GM19468 (cell line): Measurements from ENCODE around the gene BRD1.
"Not testable (repeated sequence)": the region's sequence is repeated elsewhere in the genome, so short reads cannot be mapped to it uniquely, and the experiment has no call there.

Experiments used
- ATAC-seq: cut with Tn5 transposase; IDR thresholded peaks from one replicate; pipeline ENCODE4 v1.9.1; 2021; ENCODE audit warnings: mild to moderate bottlenecking, moderate library complexity, moderate number of reproducible peaks; ENCODE audit not compliant: unreplicated experiment; ENCODE audit errors: extremely low read depth

The BRD1 gene

DNA sequence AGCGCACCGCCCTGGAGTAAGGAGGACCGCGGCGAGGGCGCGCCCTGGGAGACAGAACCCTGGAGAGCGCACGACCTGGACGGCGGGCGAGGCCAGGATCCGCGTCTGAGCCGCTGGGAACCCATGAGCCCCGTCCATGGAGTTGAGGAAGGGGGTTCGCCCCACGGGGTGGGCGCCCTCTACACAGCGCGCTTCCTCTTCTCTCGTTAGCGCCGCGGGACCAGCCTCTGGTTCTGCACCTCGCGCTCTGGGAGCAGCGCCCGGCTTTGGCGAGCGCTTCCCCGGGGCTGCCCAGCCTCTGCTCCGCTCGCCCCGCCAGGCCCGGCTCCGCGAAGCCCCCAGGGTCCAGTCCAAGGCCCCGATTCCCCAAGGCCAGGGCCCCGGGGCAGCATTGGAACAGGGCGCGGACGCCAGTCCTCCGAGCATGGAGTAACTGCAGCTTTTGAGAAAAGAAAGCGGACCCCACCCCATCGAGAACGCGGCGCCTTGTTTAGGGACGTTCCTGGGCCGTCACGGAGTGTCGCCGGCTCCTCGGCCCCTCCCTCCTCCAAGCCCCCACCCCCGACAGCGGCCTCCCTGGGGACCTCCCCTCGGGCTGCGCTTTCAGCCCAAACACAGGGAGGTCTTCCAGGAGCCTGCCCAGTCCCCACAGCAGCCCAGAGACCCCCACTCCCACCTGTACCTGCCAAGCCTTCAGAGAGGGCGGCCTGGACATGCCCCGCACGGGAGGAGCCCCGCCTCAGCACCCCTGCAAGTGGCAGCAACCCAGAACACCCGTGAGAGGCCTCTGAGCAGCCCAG lies 56.2 kb downstream of the BRD1 start:
- ATAC-seq, result no peak

DNA sequence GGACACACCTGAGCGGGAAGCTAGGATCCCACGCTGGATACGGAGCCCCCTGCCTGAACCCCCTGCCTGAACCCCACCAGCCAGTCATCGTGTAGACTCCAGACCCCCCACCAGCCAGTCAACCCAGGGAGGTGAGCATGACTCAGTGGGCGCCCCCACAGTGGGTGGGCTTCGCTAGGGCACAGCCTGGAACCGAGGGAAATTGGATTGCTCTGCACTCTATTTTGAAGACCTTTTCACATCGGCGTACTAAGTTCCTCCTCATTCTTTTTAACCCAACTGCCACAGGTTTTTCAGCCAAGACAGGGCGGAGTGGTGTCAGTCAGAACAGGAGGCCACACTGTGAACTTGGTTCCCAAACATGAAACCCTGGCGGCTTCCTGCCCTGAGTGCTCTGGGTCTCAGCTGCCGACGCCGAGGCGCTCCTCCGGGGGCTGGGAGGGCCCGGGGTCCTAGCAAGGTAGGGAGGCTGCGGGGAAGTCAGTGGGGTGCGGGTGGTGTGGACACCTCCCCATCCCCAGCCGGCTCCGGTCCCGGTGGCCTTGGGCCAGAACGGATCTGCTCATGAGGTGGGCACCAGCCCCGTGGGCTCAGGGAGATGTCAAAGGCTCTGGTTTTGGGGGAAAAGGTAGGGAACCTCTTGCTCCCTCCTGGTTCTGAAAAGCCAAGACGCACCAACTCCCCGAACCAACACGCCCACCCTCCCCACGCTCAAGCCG lies 57.0 kb downstream of the BRD1 start:
- ATAC-seq, result no peak

DNA sequence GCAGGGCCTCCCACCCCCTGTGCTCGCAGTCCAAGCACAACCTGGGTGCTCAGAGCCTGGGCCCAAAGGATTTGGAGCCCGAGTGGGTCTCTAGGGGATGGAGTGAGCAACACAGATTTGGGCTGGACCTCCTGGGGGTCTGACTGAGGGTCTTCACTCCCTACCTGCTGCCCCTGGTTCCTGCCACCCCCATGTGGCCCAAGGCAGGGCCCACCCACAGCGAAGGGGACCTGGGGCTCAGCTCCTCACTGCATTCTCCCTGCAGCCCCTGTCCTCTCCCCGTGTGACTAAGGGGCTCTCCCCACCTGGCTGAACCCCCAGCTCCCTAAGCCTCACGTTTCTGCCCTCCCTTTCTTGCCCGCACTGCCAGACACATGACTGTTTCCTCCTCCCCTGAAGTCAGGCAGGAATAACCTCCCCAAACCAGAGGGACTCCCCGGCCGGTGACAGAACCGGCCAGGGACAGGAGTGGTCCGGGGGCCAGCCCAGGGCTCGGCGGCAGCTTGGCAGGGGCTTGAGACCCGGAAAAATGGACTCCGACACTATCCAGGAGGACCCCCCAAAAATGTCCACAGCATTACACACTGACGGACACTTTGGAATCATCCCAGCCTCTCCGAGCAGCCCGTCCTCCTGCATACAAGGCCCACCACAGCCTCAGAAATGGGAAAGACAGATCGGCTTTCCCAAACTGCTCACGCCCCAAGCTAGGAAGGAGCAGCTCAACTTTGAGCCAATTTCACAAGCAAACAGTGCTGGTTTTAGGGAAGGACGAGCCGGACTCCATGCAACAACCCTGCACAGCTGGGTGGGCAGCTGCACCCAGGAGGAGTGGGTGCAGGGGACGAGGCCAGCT lies 57.8 kb downstream of the BRD1 start:
- ATAC-seq, result no peak

DNA sequence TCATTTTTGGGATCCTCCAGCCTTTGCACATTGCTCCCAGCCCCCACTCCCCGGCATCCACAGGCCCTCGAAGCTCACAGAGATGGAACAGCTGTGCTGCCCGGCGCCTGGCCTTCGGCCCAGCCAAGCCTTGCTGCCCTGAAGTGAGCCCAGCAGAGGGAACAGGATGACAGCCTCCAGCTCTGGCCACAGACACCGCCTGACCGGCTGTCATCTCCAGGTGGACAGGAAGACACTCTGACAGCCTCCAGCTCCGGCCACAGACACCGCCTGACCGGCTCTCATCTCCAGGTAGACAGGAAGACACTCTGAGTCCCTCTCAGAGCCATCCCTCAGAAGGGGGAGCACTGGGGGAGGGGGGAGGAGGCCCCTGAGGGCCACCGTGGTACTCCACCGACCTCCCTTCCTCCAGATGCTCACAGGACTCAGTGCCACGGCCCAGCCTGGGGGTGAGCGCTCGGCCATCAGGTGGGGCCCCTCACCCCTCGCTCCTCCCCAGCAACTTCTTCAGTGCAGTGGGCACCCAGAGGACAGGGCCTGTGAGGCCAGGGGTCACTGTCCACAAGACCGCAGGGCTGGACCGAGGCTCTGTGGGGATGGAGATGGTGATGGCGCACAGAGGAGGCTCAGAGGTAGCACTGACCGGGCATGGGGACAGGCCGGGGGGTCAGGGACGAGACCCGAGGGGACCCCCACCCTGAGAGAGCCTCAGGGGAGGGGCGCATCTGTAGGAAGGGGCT lies 58.6 kb downstream of the BRD1 start:
- ATAC-seq, result no peak

DNA sequence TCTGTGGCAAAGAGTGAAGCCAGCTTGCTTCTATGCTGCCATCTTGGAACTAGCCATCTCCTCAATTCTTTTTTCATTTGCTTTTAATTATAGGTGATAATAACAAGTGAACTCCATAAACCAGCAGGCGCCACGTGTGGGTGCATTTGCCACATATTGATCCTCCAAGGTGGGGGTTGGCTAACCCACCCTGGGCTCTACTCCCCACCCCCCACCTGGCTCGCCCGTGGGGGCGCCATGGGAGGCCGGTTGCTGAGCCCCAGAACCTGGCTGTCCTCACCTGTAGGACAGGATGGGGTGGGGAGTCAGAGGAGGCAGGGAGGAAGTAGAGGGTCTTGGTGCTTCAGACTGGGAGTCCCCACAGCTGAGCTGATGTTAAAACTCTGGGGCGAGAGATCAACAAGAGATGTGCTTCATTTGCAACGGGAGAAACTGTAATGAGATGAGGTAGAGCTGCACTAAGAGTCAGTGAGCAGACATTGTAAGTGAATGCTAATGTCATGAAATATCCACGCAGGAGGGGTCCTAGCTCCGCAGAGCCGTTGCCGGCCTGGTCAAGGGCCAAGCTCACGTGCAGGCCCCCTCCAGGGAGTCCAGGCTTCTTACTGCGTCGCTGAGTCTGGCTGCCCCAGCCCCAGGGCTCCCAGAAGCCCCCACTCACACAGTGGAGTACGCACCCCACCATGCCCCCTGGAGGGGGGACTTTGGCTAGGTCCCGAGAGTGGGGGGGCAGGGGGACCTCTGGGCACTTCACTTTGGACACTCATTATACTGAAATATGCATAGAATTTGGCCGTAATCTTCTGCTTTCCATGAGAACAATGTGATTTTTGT lies 59.4 kb downstream of the BRD1 start:
- ATAC-seq, result no peak

DNA sequence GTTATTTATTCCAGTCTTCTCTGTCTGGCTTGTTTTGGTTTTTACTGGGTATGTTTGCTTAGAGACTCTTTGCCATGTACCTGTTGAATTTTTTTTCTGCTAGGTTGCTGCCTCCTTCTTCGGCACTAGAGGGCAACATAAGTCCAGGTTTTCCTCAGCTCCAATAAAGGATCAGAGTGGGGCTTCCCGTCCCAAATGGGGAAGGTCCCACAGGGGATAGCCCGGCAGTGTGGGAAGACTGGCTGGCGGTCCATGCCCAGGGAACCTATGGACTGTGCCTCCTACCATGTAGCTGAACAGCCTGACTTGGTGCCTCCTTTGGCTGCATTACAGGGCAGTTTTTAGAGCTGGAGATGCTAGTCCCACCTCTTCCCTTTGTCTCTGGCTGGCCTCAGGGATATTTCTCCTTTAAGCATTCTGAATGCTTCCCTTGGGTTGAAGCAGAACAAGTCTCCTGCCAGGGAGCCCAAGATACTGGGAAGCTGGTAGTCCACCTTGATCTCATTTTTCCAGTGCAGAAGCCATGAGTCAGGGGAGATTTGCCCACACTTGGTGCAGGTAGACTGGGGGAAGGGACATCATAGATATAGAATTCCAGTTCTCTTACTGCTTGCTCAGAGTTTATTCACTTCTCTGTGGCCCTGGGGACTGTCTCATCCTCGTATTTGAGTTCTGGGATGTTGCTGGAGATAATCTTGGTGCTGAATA lies 60.2 kb downstream of the BRD1 start:
- no peak for ATAC-seq

DNA sequence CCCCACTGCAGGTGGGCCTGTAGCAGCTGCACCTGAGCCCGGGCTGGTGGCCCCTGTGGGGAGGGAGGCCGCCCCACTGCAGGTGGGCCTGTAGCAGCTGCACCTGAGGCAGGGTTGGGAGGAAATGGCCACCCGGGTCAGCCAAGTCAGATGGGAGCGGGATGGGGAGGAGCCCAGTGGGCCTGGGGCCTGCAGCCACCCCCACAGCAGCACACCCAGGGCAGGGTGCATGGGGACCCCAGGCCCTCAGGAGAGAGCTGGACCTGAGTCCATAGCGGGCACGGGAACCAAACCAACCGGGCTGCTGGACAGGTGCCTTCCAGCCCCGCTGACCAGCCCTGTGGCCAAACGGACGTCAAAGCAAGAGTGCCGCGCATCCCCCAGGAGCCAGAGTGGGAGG lies 61.7 kb downstream of the BRD1 start:
- ATAC-seq, result no peak

DNA sequence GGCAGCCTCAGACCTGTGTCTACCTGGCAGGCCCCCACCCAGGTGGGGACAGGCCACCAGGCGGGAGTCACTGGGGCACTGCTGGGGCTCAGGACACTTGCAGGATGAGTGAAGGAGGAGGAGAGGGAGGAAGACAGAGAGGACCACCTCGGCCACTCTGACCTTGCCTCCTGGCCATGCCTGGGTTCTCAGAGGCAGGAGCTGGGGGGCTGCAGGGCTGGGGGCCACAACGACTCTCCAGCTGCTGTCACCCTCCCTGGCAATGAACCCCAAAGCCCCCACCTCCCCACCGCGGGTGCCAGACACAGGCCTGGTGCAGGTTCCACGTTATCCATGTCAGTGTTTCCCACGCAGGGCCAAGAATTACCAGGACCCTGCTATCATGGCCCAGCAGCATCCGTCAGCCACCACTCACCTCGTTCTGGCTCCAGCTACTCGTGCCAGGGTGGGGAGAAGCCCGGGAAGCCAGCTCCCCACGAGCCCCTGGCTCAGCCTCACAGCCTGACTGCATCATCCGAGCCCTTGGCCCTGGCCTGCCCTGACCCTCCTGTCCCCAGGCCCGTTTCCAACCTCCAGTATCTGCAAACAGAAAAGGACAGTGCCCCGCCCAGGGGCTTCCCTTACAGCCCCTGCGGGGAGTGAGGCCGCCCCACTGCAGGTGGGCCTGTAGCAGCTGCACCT lies 62.4 kb downstream of the BRD1 start:
- ATAC-seq, result no peak

DNA sequence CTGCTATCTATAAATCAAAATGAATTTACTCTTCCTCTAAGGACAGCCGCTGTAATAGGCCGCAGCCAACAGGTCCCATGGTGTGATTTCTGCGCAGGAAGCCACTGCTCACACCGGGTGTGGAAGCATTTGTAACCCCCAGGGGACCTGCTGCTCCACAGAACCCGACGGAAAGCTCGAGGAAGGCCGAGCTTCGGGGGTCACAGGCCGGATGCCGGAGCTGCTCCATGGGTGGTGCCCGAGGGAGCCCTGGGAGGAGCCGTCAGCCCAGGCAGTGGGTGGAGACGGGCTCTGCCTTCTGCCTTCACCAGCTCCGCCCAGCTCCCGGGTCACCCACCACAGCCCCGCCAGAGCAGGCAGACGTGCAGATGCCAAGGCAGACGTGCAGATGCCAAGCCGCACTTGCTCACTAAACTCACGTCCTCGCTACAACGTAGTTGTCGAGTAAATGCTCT lies 63.5 kb downstream of the BRD1 start:
- no peak for ATAC-seq

DNA sequence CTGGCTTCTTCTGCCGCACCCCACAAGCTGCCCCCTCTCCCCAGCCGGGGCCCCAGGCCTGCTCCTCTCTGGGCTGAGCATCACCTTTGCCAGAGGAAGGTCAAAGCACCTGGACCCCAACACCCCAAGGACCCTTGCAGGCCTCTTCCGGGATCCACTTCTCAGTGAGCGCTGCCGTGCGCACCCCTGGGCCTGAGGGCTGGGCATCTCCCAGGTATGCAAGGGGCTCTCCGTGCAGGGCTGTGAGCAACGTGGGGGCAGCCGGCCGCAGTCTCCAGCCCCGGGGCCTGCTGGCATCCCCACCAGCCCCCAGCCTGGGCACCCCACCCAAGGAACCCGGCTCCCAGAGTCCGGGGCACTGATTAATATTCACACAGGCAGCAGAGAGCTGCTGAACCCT lies 64.0 kb downstream of the BRD1 start:
- no peak for ATAC-seq

DNA sequence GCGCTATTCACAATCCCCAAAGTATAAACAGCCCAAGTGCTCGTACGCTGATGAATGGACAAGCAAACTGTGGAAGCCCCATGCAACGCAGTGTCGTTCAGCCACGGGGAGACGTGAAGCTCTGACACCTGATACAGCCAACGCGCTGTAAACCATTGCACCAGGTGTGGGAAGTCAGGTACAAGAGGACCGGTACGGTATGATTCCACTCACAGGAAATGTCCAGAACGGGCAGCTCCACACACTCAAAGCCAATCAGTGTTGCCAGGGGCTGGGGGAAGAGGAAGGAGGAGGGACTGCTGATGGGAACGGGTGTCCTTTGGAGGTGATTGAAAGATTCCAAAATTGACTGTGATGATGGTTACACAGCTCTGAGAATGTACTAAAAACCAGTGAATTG lies 64.5 kb downstream of the BRD1 start:
- ATAC-seq, result no peak

DNA sequence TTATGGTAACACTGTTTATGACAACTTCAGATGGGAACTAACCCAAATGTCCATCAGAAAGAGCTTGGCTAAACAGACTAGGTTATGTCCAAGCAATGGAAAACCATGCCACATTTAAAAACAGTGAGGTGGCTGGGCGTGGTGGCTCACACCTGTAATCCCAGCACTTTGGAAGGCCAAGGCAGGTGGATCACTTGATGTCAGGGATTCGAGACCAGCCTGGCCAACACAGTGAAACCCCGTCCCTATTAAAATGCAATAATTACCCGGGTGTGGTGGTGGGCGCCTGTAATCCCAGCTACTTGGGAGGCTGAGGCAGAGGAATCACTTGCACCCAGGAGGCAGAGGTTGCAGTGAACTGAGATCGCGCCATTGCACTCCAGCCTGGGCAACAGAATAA lies 65.1 kb downstream of the BRD1 start:
- ATAC-seq, result not testable (repeated sequence)

DNA sequence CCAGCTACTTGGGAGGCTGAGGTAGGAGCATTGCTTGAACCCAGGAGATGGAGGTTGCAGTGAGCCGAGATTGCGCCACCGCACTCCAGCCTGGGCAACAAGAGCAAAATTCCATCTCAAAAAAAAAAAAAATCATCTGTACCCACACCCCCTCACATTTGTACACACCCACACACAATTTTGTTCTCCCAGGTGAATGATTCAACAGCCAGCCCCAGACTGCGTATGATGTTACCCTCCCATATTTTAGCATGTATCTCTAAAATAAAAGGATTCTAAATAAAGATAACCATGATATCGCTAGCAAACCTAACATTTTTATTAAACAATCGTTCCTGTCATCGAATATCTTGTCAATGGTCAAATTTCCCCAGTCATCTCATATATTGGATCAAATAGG lies 65.8 kb downstream of the BRD1 start:
- no peak for ATAC-seq

DNA sequence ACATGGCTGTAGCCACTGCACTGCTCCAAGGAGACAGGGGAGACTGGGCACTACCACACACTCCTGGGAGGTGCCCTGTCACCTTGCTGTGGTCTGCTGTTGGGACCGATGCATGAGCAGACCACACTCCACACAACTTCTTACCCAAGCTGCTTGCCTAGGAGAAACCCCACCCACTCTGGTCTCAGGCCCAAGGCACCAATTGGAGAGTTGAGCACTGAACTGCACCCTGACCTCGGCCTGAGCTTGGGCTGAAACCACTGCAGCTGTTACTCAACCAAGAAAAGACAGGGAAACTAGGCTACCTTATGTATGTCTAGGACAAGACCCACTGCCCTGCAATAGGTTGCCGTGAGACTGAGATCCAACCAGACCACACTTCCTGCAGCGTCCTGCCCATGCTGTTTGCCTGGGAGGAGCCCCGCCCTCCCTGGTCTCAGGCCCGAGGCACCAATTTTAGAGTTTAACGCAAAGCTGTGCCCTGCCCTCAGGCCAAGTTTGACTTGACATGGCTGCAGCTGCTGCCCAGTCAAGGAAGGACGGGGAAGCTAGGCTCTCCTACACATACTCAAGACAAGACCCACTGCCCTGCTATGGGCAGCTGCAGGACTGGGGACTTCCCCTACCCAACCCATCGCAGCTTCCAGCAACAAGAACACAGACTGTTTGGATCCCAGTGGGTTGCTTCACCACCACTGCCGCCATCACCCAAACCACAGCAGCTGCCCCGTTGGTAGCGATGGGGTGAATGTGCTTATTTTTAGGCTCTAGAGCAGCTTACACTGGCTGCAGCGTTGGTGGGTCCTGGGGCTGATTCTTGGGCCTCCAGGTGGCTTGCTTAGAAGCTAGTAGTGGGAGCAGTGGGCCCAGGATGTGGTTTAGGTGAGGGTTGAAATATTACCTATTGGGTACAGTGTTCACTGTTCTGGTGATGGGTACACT lies 66.8 kb downstream of the BRD1 start:
- peak; percentile 37 for ATAC-seq

DNA sequence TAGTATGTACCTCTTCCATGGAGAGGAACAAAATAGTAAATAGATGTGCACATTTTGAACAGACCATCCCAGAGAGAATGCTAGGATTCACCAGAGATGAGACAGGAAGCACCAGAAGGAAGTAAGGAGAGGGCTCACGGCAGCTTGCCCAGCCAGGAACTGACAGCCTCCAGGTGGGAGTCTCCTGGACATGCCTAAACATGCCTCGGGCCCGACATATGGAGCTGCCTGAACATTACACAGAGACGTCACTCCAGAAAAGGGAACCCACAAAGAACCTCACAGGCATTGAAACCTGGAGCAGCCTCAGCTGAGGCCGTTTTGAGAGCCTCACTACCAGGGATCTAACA lies 67.4 kb downstream of the BRD1 start:
- ATAC-seq, result no peak

DNA sequence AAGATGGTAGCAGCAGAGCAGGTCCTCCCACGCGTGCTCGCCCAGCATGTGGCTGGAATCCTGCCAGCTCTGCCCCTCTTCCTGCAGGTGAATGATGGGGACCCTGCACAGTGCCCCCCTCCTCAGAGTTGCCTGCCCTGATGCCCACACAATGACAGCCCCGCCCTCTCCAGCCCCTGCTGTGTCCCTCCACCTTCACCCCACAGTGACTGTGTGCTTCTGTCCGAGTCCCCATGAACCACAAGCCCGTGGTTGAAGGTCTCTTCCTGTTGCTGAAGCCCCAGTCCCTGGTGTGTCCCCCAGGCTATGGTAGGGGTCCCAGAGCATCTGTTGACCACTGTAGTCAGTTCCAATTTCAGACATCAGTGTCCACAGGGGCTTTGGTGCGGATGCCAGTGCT lies 71.0 kb downstream of the BRD1 start:
- ATAC-seq, result no peak

DNA sequence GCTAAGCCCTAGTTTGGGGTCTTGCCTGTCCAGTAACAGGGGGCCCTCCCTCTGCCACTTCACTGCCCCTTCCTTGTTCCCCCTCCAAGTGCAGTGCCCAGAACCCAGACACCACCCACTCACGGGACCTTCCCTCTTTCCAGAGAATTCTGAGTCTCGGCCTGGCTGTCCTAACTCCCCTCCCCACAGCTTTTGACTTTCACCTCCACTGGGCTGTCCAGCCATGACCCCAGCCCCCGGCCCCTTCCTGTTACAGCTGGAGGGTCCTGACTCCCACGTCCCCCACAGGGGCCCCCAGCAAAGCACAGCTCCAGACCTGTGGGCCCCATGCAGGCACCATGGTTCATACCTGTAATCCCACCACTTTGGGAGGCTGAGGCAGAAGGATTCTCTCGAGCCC lies 71.5 kb downstream of the BRD1 start:
- no peak for ATAC-seq
